WTC11 (cell line): ENCODE results near the gene REPS2. TPM values are rescaled to one million over a fixed set of nuclear protein-coding genes. Genes with fewer than 3 reads are reported as not detected.

ENCODE experiments used
- GABPB1 ChIP-seq: sonication (generic); formaldehyde crosslinking; IDR thresholded peaks from 2 replicates; pipeline ENCODE4 v1.8.1; 2023; ENCODE audit warnings: mild to moderate bottlenecking, missing genetic modification reagents
- GTF2I ChIP-seq: fragments of 250-450 bp; sonication (Bioruptor Pico); conservative IDR thresholded peaks from 2 replicates; pipeline ENCODE4 v1.4.0; 2021; ENCODE audit warnings: mild to moderate bottlenecking
- JAZF1 ChIP-seq: fragments of 250-450 bp; sonication (Bioruptor Pico); IDR thresholded peaks from 2 replicates; pipeline ENCODE4 v1.9.0; 2021; ENCODE audit warnings: moderate library complexity, mild to moderate bottlenecking, inconsistent platforms
- NR2C2 ChIP-seq: sonication (generic); formaldehyde crosslinking; IDR thresholded peaks from 2 replicates; pipeline ENCODE4 v1.8.0; 2022; ENCODE audit warnings: mild to moderate bottlenecking, missing genetic modification reagents
- ZNF138 ChIP-seq: sonication (generic); formaldehyde crosslinking; conservative IDR thresholded peaks from 2 replicates; pipeline ENCODE4 v1.8.1; 2022; ENCODE audit warnings: mild to moderate bottlenecking, moderate library complexity, missing genetic modification reagents
- total RNA-seq: library from RNA; stranded (reverse); gene quantifications from 3 replicates; pipeline ENCODE4 v1.2.3, GENCODE V29; 2021
- TF ChIP-seq, protein P1 (sequence below): sonication (generic); formaldehyde crosslinking; IDR thresholded peaks from 2 replicates; pipeline ENCODE4 v1.8.0; 2022; ENCODE audit warnings: missing genetic modification reagents
- TF ChIP-seq, protein P2 (sequence below): fragments of 250-450 bp; sonication (Bioruptor Pico); IDR thresholded peaks from 2 replicates; pipeline ENCODE4 v1.9.0; 2021; ENCODE audit warnings: mild to moderate bottlenecking
- TF ChIP-seq, protein P3 (sequence below): sonication (generic); formaldehyde crosslinking; IDR thresholded peaks from 2 replicates; pipeline ENCODE4 v1.8.0; 2023; ENCODE audit warnings: missing genetic modification reagents, mild to moderate bottlenecking, borderline replicate concordance
- TF ChIP-seq, protein P4 (sequence below): fragments of 250-450 bp; sonication (Bioruptor Pico); IDR thresholded peaks from 2 replicates; pipeline ENCODE4 v1.9.0; 2021; ENCODE audit warnings: mild to moderate bottlenecking, borderline replicate concordance
- TF ChIP-seq, protein P5 (sequence below): sonication (generic); formaldehyde crosslinking; IDR thresholded peaks from 2 replicates; pipeline ENCODE4 v1.8.0; 2023; ENCODE audit warnings: mild to moderate bottlenecking, missing genetic modification reagents
- TF ChIP-seq, protein P6 (sequence below): sonication (generic); formaldehyde crosslinking; IDR thresholded peaks from 2 replicates; pipeline ENCODE4 v1.8.0; 2022; ENCODE audit warnings: mild to moderate bottlenecking, missing genetic modification reagents

REPS2 gene
- total RNA-seq, 1 experiment from 2014 or later, result 2.2 TPM

DNA sequence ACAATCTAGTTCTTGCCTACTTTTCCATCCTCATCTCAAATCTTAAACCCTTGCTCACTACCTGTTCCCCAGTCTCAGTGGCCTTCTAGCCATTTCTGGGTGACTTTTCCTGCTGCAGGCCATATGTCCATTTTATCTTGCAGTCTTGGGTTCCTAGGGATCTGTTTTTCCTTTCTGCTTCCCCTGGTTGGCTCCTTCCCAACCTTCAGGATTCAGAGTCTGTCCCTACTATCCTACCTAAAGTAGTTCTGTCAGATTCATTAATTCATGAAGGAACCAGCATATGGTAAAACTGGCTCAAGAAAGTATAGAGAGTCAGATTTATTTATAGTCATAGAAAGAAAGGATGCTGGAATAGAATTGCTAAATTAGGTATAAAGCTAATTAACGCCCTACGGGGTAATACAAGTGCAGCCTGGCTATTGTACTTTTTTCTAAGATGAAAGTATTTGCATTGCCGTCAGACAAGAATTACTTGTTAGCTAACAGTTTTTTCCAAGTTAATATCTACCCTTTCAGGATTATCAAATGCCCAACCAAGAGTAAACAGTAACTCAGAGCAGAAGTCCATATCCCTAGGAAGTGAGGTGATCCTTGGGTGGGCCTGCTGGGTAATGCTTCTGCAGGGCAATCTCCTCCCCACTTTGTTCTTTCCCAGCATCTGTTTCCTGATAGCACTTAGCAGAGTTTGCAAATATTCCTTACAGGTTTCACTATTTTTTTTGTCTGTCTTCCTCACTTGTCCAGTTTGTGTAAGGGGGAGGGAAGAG is 63.6 kb downstream of the REPS2 start (continued):
- TF ChIP-seq, protein P1, sequence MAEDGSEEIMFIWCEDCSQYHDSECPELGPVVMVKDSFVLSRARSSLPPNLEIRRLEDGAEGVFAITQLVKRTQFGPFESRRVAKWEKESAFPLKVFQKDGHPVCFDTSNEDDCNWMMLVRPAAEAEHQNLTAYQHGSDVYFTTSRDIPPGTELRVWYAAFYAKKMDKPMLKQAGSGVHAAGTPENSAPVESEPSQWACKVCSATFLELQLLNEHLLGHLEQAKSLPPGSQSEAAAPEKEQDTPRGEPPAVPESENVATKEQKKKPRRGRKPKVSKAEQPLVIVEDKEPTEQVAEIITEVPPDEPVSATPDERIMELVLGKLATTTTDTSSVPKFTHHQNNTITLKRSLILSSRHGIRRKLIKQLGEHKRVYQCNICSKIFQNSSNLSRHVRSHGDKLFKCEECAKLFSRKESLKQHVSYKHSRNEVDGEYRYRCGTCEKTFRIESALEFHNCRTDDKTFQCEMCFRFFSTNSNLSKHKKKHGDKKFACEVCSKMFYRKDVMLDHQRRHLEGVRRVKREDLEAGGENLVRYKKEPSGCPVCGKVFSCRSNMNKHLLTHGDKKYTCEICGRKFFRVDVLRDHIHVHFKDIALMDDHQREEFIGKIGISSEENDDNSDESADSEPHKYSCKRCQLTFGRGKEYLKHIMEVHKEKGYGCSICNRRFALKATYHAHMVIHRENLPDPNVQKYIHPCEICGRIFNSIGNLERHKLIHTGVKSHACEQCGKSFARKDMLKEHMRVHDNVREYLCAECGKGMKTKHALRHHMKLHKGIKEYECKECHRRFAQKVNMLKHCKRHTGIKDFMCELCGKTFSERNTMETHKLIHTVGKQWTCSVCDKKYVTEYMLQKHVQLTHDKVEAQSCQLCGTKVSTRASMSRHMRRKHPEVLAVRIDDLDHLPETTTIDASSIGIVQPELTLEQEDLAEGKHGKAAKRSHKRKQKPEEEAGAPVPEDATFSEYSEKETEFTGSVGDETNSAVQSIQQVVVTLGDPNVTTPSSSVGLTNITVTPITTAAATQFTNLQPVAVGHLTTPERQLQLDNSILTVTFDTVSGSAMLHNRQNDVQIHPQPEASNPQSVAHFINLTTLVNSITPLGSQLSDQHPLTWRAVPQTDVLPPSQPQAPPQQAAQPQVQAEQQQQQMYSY (CRISPR knock-in tag), result no peak
- TF ChIP-seq, protein P2, sequence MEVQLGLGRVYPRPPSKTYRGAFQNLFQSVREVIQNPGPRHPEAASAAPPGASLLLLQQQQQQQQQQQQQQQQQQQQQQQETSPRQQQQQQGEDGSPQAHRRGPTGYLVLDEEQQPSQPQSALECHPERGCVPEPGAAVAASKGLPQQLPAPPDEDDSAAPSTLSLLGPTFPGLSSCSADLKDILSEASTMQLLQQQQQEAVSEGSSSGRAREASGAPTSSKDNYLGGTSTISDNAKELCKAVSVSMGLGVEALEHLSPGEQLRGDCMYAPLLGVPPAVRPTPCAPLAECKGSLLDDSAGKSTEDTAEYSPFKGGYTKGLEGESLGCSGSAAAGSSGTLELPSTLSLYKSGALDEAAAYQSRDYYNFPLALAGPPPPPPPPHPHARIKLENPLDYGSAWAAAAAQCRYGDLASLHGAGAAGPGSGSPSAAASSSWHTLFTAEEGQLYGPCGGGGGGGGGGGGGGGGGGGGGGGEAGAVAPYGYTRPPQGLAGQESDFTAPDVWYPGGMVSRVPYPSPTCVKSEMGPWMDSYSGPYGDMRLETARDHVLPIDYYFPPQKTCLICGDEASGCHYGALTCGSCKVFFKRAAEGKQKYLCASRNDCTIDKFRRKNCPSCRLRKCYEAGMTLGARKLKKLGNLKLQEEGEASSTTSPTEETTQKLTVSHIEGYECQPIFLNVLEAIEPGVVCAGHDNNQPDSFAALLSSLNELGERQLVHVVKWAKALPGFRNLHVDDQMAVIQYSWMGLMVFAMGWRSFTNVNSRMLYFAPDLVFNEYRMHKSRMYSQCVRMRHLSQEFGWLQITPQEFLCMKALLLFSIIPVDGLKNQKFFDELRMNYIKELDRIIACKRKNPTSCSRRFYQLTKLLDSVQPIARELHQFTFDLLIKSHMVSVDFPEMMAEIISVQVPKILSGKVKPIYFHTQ (CRISPR knock-in tag), result no peak
- TF ChIP-seq ZNF138, result no peak
- TF ChIP-seq, protein P3, sequence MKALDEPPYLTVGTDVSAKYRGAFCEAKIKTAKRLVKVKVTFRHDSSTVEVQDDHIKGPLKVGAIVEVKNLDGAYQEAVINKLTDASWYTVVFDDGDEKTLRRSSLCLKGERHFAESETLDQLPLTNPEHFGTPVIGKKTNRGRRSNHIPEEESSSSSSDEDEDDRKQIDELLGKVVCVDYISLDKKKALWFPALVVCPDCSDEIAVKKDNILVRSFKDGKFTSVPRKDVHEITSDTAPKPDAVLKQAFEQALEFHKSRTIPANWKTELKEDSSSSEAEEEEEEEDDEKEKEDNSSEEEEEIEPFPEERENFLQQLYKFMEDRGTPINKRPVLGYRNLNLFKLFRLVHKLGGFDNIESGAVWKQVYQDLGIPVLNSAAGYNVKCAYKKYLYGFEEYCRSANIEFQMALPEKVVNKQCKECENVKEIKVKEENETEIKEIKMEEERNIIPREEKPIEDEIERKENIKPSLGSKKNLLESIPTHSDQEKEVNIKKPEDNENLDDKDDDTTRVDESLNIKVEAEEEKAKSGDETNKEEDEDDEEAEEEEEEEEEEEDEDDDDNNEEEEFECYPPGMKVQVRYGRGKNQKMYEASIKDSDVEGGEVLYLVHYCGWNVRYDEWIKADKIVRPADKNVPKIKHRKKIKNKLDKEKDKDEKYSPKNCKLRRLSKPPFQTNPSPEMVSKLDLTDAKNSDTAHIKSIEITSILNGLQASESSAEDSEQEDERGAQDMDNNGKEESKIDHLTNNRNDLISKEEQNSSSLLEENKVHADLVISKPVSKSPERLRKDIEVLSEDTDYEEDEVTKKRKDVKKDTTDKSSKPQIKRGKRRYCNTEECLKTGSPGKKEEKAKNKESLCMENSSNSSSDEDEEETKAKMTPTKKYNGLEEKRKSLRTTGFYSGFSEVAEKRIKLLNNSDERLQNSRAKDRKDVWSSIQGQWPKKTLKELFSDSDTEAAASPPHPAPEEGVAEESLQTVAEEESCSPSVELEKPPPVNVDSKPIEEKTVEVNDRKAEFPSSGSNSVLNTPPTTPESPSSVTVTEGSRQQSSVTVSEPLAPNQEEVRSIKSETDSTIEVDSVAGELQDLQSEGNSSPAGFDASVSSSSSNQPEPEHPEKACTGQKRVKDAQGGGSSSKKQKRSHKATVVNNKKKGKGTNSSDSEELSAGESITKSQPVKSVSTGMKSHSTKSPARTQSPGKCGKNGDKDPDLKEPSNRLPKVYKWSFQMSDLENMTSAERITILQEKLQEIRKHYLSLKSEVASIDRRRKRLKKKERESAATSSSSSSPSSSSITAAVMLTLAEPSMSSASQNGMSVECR, result no peak
- TF ChIP-seq, protein P4, sequence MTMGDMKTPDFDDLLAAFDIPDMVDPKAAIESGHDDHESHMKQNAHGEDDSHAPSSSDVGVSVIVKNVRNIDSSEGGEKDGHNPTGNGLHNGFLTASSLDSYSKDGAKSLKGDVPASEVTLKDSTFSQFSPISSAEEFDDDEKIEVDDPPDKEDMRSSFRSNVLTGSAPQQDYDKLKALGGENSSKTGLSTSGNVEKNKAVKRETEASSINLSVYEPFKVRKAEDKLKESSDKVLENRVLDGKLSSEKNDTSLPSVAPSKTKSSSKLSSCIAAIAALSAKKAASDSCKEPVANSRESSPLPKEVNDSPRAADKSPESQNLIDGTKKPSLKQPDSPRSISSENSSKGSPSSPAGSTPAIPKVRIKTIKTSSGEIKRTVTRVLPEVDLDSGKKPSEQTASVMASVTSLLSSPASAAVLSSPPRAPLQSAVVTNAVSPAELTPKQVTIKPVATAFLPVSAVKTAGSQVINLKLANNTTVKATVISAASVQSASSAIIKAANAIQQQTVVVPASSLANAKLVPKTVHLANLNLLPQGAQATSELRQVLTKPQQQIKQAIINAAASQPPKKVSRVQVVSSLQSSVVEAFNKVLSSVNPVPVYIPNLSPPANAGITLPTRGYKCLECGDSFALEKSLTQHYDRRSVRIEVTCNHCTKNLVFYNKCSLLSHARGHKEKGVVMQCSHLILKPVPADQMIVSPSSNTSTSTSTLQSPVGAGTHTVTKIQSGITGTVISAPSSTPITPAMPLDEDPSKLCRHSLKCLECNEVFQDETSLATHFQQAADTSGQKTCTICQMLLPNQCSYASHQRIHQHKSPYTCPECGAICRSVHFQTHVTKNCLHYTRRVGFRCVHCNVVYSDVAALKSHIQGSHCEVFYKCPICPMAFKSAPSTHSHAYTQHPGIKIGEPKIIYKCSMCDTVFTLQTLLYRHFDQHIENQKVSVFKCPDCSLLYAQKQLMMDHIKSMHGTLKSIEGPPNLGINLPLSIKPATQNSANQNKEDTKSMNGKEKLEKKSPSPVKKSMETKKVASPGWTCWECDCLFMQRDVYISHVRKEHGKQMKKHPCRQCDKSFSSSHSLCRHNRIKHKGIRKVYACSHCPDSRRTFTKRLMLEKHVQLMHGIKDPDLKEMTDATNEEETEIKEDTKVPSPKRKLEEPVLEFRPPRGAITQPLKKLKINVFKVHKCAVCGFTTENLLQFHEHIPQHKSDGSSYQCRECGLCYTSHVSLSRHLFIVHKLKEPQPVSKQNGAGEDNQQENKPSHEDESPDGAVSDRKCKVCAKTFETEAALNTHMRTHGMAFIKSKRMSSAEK, result no peak
- TF ChIP-seq, protein P5, sequence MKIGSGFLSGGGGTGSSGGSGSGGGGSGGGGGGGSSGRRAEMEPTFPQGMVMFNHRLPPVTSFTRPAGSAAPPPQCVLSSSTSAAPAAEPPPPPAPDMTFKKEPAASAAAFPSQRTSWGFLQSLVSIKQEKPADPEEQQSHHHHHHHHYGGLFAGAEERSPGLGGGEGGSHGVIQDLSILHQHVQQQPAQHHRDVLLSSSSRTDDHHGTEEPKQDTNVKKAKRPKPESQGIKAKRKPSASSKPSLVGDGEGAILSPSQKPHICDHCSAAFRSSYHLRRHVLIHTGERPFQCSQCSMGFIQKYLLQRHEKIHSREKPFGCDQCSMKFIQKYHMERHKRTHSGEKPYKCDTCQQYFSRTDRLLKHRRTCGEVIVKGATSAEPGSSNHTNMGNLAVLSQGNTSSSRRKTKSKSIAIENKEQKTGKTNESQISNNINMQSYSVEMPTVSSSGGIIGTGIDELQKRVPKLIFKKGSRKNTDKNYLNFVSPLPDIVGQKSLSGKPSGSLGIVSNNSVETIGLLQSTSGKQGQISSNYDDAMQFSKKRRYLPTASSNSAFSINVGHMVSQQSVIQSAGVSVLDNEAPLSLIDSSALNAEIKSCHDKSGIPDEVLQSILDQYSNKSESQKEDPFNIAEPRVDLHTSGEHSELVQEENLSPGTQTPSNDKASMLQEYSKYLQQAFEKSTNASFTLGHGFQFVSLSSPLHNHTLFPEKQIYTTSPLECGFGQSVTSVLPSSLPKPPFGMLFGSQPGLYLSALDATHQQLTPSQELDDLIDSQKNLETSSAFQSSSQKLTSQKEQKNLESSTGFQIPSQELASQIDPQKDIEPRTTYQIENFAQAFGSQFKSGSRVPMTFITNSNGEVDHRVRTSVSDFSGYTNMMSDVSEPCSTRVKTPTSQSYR, result no peak
- no peak for TF ChIP-seq NR2C2 (CRISPR knock-in tag)
- no peak for TF ChIP-seq GTF2I (CRISPR knock-in tag)
- TF ChIP-seq, protein P6, sequence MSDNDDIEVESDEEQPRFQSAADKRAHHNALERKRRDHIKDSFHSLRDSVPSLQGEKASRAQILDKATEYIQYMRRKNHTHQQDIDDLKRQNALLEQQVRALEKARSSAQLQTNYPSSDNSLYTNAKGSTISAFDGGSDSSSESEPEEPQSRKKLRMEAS (CRISPR knock-in tag), result no peak
- TF ChIP-seq GABPB1 (CRISPR knock-in tag), result no peak
- TF ChIP-seq JAZF1 (CRISPR knock-in tag), result no peak
